Middle frontal gyrus (tissue), 1 donor: ENCODE data around the gene KCNB1.
"Not testable (repeated sequence)": the region's sequence is repeated elsewhere in the genome, so short reads cannot be mapped to it uniquely, and the experiment has no call there.

Experiments
- DNase-seq: peaks from one replicate; pipeline ENCODE4 v3.0.0-alpha.2; 2015; ENCODE audit warnings: low spot score; ENCODE audit errors: extremely low spot score

Gene KCNB1

GRCh38 chr20:49411221-49411925 lies 71.1 kb downstream of the KCNB1 start:
- no peak for DNase-seq

DNA sequence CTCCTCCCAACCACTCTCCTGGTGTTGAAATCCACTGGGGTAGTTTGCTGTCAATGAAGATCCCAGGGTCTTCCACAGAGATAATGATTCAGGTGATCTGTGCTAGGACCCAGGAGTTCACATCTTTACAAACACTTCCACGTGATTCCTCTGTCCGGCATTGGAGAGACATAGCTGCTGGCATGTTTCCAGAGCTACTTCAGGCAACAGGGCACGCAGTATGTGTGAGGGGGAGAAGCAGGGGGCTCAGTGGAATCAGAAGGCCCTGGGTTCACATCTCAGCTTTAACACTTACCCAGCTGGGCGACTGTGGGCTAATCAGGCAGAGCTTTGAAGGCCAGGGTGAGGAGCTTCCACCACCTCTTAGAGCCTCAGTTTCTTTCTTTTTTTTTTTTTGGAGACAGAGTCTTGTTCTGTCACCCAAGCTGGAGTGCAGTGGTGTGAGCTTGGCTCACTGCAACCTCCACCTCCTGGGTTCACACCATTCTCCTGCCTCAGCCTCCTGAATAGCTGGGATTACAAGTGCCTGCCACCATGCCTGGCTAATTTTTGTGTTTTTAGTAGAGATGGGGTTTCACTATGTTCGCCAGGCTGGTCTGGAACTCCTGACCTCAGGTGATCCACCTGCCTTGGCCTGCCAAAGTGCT lies 72.4 kb downstream of the KCNB1 start:
- DNase-seq = not testable (repeated sequence)

- no peak for DNase-seq
These were observed 73.0 kb downstream of the KCNB1 start for GRCh38 chr20:49409302-49409974.

DNA sequence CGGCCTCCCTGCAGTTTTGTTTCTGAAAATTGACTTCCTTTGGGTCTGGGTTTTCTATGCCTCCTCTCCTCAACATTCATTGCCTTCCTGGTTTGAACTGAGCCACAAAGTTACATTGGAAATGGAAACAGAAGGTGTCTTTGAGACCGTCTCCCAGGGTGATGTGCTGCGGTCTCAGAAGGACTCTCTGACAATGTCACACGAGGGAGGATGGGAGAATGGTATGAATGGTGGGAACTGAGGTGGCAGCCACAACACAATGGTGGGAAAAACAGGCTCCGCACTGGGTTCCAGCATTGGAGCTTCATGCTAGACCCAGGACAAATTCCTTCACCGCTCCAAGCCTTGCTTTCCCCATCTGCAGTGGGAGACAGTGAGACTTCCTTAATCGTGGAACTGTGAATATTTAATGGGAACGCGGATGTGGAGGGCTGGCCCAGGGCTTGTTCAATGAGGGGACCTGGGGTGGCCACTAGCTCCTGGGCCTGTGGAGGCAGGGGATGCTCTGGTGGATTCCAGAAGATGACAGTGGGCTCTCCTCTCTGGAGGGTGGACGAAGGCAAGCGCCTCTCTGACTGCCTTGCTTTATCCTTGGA lies 73.9 kb downstream of the KCNB1 start:
- no peak for DNase-seq

GRCh38 chr20:49406666-49407065 lies 75.8 kb downstream of the KCNB1 start:
- no peak for DNase-seq

DNA sequence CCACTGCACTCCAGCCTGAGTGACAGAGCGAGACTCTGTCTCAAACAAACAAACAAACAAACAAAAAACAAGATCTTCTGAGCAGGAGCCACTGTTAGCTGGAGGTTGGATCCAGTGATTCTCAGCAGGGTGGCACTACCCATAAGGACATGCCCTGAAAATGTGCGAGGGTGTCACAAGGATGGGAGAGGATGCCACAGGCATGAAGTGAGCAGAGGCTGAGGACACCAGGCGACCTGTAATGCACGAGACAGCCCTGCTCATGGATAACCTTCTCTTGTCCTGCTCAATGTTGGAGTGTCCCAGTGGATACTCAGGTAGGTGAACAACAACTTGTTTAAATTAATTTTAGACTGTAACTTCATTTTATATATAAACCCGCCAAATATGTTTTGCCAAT lies 76.8 kb downstream of the KCNB1 start:
- no peak for DNase-seq

- no peak for DNase-seq
These were observed 77.3 kb downstream of the KCNB1 start for GRCh38 chr20:49405062-49405683.

GRCh38 chr20:49404461-49404860 lies 78.0 kb downstream of the KCNB1 start:
- no peak for DNase-seq

DNA sequence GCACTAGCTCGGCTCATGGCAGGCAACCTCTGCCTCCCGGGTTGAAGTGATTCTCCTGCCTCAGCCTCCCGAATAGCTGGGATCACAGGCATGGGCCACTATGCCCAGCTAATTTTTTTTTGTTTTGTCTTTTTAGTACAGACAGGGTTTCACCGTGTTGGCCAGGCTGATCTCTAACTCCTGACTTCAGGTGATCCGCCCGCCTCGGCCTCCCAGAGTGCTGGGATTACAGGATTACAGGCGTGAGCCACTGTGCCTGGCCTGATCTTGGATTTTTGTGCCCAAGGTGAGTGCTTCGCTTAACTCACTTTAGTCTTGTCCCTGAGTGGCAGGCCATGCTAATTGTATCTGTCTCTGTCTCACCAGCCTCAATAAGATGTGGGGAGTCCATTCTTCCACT lies 78.6 kb downstream of the KCNB1 start:
- no peak for DNase-seq

DNA sequence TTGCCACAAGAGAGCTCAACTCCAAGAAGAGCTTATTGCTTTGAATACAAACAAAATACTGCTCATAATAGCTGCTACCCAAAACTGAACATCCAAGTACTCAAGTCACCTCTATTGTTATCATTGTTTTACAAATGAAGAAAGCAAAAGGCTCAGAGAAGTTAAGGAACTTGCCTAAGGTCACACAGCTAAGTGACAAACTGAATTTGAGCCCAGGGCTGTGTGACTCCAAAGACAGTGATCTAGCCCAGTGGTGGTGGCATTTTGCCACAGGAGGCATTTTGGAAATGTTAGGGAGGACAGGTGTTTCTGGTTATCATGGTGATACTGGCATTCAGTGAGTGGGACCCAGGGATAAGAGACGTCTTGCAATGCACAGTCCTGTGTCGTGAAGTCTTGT lies 79.5 kb downstream of the KCNB1 start:
- DNase-seq = no peak

GRCh38 chr20:49400904-49401303 lies 81.6 kb downstream of the KCNB1 start:
- DNase-seq = no peak

DNA sequence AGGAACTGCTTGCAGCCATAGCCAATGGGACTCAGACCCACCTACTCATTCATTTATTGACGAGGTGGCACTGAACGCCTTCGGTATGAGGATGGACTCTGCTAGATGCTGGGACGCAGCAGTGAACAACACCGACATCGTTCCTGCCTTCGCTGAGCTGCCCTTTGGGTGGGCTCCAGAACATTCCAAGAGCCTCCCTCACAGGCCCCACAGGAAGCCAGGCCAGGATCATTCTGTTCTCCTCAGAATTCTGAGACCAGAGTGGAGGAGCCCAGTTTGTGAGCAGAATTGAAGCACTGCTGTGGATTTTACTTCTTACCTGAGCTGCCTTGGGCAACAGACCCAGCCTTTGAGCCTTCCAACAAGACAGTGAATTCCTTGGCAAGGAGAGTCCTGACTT lies 82.1 kb downstream of the KCNB1 start:
- DNase-seq = no peak

- no peak for DNase-seq
These were observed 83.1 kb downstream of the KCNB1 start for GRCh38 chr20:49399329-49399728.

DNA sequence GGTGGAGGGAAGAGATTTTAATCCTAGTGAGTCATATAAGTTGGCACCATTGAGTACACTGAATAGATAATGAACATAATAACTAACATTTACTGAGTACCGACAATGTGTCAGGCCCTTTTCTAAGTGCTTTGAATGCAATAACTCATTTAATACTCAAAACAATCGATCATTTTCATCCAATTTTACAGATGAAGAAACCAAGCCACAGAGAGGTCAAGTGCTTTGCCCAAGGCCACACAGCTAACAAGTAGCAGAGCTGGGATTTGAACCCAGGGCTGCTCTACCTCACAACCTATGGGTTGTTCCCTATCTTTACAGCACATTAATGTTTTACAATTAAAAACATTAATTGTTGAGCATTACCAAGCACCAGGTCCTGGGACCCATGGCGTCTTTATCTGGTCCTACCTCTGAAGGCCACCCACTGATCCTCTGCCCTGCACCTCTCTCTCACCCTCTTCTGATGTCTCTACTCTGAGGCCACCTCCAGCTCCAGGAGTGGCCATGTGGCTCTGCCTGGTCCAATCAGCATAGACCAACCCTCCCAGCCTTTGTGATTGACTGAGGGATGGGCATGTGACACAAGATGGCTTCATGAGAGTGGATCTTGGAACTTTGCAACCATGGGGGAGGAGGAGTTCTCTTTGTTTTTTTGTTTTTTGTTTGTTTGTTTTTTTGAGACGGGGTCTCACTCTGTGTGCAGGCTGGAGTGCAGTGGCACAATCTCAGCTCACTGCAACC lies 83.9 kb downstream of the KCNB1 start:
- no peak for DNase-seq

DNA sequence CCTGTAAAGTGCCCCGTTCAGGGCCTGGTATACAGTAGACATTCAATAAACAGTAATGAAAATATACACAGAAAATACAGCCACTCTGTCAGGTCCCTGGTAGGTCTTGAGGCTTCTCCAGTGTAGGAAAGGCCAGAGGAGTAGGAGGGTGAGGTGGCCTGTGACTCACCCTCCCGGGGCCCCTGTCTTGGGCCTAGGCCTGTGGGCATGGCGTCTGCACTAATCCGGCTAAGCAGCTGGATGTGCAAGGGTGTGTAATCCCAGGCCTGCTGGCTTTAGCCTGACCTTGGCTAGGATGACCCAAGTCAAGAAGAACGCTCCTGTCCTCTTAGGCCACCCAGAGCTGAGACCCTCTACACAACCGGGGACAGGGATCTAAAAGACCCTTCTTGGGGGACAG lies 84.9 kb downstream of the KCNB1 start:
- no peak for DNase-seq

DNA sequence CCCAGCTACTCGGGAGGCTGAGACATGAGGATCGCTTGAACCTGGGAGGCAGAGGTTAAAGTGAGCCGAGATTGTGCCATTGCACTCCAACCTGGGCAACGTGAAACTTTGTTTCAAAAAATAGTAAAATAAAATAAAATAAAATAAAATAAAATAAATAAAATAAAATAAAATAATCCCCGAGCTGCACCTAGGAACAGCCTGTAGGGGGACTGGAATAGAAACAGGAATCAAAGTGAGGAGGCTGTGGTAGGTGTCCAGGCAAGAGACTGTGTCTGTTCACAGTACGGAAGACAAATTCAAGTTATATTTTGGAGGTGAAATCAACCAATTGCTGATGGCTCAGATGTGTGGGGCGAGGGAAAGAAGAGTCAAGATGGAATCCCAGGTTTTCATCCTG lies 86.2 kb downstream of the KCNB1 start:
- no peak for DNase-seq

- DNase-seq = no peak
These were observed 86.8 kb downstream of the KCNB1 start for GRCh38 chr20:49395659-49396058.

DNA sequence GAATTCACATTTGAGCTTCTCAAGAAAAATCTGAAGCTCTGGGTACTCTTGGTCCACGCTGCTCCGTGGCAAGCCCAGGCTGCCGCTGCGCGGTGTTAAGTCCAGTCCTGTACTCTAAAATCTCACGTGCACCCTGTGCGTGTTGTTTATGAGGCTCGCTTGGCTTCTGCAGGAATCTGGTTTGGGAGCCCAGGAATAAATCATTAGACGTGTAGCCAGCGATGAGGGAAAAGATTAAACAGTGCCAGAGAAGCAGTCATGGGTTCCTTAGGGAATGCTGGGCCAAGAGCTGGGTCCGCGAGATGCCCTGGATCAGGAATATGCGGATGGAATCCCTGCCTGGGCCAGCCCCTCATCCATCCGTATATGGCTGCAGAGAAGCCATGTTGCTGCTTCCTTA lies 87.3 kb downstream of the KCNB1 start:
- no peak for DNase-seq

- no peak for DNase-seq
These were observed 87.7 kb downstream of the KCNB1 start for GRCh38 chr20:49394757-49395156.

DNA sequence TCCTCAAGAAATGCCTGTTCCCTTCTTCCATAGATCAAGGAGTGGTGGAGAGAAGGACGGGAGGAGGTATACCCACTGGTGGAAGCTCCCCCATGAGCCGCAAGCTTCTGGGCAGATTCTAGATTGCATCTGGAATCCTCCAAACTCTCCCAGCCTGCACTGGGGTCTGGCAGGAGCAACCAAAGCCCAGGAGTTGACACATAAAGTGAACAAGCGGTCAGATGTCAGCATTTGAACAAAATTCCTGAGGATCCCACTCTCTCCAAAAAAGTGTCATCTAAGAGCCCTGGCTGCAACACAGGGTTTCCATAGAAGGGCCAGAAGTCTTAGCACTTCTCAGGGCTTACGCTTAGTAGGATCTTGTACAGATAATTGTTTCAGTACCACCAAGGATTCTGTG lies 88.2 kb downstream of the KCNB1 start:
- no peak for DNase-seq

DNA sequence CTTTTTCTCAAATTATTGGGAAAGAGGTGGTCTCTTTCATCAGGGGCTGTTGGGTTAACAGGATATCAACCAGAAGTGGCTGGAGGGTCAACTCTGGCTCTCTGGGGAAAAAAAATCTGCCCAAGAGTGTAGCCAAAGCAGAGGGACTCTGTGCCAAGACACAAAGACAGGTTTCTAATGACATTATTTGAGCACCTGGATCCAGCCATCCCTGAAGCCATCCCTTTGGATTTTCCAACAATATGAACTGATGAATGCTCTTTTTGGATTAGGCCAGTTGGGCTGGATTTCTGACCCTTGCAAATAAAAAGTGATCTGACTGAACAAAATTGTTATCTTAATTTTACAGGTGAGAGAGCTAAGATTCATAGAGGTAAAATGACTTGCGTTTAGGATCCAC lies 88.7 kb downstream of the KCNB1 start:
- DNase-seq = no peak
